ENCODE data around the gene LMAN1L.

DNA sequence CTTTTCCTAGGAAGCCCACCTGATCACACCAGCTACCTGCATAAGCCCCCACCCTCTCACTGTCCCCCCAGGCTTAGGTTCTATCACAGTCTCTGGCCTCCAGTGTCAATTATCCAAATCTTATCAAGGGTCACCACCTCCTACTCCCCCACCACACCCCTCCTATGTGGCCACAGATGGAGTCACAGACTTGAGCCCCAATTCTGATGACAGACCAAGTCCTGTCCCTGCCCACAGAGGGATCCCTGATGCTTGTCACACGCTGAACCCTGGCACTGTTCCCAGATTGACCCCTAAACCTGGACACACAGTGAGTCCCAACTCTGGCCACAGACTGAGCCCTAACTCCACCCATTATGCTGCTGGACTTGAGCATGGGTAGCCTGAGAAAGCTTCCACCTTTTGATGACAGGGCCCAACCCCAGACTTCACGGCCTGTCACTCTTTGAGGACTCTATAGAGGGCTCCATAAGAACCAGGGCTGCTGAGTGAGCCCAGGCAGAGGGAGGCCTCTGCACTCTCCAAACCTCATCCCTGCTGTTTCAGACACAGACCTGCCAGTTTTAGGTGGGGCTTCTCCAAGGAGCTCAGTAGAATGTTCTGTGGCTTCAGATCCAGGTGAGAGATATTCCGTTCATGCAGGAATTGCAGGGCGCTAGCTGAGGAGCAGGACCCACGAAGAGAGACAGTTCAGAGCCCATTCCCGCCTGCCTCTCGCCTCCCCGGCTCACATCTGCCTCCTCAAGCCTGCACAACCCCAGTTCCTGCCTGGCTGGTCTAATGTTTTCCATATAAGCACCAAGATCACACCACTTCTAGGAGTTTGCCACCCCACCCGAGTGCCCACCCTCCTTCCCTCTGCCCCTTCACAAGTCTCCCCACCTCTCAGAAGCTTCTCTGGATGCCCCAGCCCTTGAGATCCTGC lies 28.5 kb downstream of the LMAN1L start:
- TF ChIP-seq, protein P1, sequence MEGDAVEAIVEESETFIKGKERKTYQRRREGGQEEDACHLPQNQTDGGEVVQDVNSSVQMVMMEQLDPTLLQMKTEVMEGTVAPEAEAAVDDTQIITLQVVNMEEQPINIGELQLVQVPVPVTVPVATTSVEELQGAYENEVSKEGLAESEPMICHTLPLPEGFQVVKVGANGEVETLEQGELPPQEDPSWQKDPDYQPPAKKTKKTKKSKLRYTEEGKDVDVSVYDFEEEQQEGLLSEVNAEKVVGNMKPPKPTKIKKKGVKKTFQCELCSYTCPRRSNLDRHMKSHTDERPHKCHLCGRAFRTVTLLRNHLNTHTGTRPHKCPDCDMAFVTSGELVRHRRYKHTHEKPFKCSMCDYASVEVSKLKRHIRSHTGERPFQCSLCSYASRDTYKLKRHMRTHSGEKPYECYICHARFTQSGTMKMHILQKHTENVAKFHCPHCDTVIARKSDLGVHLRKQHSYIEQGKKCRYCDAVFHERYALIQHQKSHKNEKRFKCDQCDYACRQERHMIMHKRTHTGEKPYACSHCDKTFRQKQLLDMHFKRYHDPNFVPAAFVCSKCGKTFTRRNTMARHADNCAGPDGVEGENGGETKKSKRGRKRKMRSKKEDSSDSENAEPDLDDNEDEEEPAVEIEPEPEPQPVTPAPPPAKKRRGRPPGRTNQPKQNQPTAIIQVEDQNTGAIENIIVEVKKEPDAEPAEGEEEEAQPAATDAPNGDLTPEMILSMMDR (conservative IDR thresholded peaks at IDR 0.05; ENCODE audit: low read depth, low read length), result no peak
- TF ChIP-seq, protein P2, sequence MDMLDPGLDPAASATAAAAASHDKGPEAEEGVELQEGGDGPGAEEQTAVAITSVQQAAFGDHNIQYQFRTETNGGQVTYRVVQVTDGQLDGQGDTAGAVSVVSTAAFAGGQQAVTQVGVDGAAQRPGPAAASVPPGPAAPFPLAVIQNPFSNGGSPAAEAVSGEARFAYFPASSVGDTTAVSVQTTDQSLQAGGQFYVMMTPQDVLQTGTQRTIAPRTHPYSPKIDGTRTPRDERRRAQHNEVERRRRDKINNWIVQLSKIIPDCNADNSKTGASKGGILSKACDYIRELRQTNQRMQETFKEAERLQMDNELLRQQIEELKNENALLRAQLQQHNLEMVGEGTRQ (IDR thresholded peaks at IDR 0.05; ENCODE audit: low read depth, low read length), result no peak
- TF ChIP-seq RAD21 (IDR thresholded peaks at IDR 0.05; ENCODE audit: low read length) (no peak), POLR2A (IDR thresholded peaks at IDR 0.05; ENCODE audit: low read depth, low read length) (no peak), BHLHE40 (IDR thresholded peaks at IDR 0.05; ENCODE audit: low read depth, low read length) (no peak), MXI1 (IDR thresholded peaks at IDR 0.05; ENCODE audit: borderline replicate concordance, low read depth, low read length) (no peak), SMC3 (IDR thresholded peaks at IDR 0.05; ENCODE audit: low read depth, low read length) (no peak), CHD1 (IDR thresholded peaks at IDR 0.05; ENCODE audit: low read depth, low read length) (no peak)

Measured in IMR-90 (cell line).